ENCODE results near the gene SLC38A11.

The SLC38A11 gene

GRCh38 chr2:164847981-164848741 is 107.2 kb downstream of the SLC38A11 start:
- no peak overlapping the region for H3K27ac ChIP-seq
- TF ChIP-seq CTCF (IDR thresholded peaks at IDR 0.05) (no peak), ZFX (IDR thresholded peaks at IDR 0.05; ENCODE audit: borderline replicate concordance) (no peak)

GRCh38 chr2:164847291-164847690 is 108.0 kb downstream of the SLC38A11 start:
- H3K27ac ChIP-seq = no peak overlapping the region
- TF ChIP-seq ZFX (IDR thresholded peaks at IDR 0.05; ENCODE audit: borderline replicate concordance) (no peak), CTCF (IDR thresholded peaks at IDR 0.05) (no peak)

GRCh38 chr2:164846276-164846675 is 109.0 kb downstream of the SLC38A11 start:
- no peak overlapping the region for H3K27ac ChIP-seq
- TF ChIP-seq ZFX (IDR thresholded peaks at IDR 0.05; ENCODE audit: borderline replicate concordance) (no peak), CTCF (IDR thresholded peaks at IDR 0.05) (no peak)
